Stimulated activated CD8-positive, alpha-beta memory T cell treated with anti-CD3 and anti-CD28 coated beads, Interleukin-7, amount 100 ng/mL, for 1 hour (primary cell): Measurements from ENCODE around the gene PHETA2.
"Not testable (repeated sequence)": the region's sequence is repeated elsewhere in the genome, so short reads cannot be mapped to it uniquely, and the experiment has no call there.

Experiments used
- DNase-seq, 2 donors: peaks; one replicate each; pipeline ENCODE4 v3.0.0-alpha.2; 2020; ENCODE audit warnings: low read depth in 2 of 2

PHETA2 gene

DNA sequence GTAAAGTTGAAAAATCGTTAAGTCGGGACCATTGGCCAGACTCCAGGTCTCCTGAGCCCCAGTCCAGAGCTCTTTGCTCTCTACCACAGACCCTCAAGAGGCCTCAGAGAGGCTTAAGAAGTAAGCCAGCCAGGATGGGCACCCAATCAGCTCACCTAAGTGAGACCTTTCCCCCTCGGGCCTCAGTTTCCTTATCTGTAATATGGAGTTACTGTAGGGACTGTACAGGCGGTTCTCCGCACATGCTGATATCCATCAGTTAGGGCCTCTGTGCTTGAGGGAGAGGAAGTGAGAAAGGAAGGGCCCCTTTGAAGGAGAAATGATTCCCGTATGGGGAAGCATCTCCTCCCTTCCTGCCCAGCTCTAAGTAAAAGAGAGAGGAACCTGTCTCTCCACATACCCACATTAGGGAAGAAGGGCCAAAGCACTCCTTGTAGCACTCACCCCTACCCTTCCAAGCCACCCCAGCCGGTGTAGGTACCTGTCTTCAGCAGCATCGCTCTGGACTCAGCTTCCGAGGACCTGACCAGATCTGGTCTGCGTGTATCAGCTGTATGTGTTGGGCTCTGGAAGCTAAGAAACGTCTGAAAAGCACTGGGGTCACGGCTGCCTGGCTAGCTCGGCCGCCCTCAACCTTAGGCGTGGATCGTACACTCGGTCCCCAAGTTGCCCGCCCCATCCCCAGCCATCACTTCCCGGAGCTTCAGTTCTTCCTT lies 4.1 kb upstream of the PHETA2 start:
- no peak for DNase-seq

DNA sequence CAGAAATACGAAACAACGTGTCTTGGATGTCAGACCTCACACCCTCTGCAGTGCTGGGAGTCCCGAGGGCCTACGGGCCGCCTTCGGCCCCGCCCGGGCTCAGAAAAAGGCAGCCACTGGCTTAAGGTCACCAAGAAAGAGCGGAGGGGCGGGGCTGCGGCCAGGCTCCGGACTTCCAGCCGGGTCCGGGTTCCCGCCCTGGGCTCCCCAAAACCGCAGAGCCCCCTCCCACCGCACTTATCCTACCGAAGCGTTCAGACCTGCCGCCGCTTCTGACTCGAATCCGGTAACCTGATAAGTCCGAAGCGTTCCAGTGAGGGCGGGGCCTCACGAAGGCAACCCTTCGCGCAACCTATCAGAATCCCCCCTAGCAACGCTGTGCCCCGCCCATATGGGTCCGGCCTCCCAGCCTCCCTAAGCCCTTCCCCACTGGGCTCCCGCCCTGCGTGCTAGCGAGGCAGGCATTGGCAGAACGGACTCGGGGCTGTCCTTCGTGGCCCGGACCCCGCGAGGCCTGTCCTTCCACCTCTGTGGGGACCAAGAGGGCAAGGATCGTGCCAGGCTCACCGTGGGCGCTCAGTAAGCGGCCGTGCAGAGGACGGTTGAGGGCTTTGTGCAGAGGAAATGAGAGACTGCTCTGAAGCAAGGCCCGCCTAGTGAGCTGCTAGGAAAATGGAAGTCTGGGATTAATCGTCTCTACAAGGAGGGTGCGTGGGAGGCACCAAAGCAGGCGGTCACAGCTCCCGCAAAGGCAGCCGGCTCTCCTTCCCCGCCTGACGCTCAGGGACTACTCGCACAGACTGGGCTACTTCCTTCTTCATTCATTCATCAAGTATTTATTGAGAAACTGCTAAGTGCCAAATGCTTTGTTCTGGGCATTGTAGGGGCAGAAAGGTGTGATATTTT lies 3.3 kb upstream of the PHETA2 start, which contains the start of gene NAGA:
TSS of gene NAGA (minus strand) at position 296 of the 906 bp plus-strand sequence. CDS start 515 bp downstream, outside the sequence.
- peak; percentile 69 to 80 for DNase-seq

DNA sequence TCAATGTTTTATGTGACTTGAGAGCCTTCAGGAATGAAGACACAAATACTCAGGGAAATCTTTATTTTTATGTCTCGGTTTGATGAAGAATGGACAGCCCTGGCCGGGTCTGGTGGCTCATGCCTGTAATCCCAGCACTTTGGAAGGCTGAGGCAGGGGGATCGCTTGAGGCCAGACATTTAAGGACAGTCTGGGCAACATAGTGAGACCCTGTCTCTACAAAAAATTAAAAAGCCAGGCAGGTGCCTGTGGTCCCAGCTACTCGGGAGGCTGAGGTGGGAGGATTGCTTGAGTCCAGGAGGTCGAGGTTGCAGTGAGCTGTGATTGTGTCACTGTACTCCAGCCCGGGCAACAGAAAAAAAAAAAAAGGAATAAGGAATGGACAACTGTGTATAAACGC lies 2.5 kb upstream of the PHETA2 start:
- not testable (repeated sequence) for DNase-seq

DNA sequence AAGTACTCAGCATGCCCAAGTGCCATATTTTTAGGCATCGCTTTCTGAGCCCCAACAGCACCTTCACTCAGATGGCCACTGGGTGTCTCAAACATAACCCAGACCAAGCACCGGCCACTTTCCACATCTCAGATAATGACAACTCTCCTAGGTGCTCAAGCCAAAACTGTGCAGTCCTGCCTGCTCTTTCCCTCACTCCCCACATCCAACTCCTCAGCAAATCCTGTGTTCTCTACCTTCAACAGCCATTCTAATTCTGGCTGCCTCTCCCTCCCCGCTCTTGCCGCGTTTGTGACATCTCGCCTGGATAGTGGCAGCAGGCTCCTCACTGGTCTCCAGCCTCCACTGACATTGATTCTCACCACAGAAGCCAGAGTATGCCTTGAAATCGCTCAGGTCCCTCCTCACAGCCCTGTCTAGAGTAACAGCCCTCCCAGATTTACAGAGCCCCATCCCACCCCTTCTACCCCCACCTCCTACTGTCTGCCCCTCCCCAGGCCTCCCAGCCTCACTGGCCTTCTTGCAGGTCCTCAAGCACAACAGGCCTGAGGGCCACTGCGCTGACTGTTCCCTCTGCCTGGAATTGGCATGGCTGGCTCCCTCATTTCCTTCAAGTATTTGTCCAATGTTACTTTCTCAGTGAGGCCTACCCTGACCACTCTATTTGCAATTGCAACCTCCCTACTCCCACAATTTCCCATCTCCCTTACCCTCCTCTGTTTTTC lies 1.3 kb upstream of the PHETA2 start:
- no peak for DNase-seq

DNA sequence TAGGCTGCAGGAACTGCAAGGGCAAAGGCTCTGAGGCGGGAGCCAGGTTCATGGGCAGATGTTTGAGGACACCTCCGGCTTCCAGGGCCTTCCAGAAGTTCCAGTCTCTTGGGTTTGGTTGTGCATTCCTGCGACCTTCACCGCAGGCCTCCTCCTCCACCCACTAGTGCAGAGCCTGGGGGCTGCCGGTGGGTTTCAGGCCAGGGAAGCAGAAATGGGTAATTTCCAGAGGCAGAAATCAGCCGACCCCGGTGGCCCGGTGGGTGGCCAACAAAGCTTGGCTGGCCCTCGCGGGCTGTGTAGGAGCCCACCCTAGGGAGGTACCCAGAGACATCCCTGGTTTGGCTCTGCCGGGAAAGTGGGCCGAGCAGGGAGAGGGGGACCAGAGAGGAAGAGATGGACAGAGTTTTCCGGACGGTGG lies 417 bp upstream of the PHETA2 start:
- no peak for DNase-seq

DNA sequence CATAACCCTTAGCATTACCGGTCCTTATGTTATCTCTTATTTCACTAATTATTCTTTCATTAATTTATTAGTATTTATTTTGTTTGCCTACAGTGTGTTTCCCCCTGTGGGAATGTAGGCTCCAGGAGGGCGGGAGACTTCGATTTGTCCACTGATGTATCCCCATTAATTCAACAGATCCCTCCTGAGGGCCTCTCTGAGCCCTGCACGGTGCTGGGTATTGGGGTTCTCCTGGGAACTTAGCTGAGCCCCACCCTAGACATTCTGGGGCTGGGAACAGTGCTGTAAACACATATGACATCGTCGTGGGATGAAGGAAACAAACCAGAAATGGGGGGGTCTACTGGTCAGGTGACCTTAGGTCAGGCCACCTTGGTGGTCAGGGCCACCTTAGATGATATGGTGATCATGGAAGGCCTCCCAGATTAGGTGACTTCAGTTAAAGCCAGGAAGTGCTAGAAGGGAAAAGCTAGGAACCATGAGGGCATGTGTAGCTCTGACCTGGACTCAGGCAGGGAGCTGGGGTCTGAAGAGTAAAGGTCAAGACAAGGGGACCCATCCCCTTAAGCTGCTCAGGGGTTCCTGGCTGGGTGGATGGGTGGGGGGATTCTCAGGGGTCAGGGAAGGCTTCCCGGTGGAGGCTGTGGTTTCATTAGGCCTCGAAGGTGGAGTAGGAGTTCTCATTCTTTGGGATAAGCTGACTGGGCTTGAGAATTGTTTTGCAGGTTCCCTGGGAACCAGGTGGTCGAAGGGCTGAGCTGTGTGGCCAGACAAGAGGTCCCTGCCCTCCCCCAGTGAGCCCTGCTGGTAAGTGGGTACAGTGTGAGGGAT lies 1.0 kb downstream of the PHETA2 start:
- no peak for DNase-seq

DNA sequence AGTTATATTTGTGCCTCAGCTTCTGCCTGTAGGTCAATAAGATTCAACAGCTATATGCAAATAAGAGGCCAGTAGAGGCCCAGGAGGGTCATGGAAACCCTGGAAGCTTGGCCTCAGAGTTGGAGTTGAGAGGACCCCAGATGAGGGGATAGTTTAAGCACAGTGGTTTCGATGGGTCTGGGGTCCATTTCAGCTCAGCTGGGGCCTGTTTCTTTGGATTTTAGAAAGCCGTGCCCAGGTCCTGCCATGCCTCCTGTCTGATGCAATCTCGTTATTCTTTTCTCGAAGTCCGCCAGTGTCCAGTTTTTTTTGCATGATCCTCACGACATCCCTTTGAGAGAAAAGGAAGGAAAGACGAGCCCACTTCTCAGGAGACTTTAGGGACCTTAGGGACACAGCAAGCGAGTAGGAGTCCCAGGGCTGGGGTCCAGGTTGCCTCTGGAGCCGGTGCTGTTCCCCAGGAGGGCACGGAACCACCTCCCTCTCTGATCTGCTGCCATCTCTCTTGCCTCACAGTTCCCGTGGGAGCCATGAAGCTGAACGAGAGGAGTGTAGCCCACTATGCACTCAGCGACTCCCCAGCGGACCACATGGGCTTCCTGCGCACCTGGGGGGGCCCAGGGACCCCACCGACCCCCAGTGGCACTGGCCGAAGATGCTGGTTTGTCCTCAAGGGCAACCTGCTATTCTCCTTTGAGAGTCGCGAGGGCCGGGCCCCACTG lies 2.9 kb downstream of the PHETA2 start:
- no peak for DNase-seq

DNA sequence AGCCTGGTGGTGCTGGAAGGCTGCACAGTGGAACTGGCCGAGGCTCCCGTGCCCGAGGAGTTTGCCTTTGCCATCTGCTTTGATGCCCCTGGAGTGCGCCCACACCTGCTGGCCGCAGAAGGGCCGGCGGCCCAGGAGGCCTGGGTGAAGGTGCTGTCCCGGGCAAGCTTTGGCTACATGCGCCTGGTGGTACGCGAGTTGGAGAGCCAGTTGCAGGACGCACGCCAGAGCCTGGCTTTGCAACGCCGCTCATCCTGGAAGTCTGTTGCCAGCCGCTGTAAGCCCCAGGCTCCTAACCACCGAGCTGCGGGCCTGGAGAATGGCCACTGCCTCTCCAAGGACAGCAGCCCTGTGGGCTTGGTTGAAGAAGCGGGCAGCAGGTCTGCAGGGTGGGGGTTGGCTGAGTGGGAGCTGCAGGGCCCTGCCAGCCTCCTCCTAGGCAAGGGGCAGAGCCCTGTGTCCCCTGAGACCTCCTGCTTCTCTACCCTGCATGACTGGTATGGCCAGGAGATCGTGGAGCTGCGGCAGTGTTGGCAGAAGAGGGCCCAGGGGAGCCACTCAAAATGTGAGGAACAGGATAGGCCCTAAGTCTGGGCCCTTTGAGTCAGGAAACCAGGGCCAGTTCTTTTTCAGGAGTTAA lies 3.6 kb downstream of the PHETA2 start:
- no peak for DNase-seq

DNA sequence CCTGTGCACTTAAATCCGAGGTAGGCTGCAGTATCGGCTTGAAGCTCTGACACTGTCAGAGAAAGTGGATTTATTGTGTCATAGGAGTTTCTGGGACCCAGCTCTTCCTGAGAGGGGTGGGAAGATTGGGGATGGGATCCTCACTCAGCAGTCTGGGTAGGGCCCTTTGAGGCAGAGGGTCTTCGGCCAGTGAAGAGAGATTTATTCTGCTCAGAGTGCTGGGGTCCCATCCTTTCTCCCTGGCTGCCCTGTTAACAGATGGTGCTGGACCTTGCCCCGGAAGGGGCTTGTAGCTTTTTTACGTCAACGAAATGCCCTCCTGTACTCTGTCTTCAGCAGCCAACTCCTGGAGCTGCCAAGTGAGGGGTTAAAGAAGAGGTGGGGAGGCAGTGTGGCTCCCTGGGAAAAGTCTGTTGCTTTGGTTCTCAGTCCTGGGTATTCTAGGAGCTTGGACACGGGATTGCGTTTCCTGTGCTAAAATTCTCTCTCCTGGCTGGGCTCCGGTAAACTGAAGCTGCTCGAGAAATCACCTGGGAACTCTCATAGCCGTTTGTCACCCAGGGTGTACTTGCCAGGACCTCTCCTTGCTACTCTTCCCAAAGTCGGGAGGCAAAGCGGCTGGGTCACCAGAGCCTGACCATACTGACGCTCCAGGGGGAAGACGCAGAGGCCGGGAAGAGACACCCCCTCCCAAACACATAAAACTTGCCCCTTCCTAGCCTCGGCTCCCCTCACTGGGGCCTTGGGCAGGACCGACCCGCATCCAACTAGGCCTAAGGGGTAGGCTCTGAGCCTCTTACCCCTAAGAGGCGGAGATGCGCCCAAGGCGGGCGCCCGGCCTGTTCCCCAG lies 4.6 kb downstream of the PHETA2 start:
- DNase-seq: no peak

DNA sequence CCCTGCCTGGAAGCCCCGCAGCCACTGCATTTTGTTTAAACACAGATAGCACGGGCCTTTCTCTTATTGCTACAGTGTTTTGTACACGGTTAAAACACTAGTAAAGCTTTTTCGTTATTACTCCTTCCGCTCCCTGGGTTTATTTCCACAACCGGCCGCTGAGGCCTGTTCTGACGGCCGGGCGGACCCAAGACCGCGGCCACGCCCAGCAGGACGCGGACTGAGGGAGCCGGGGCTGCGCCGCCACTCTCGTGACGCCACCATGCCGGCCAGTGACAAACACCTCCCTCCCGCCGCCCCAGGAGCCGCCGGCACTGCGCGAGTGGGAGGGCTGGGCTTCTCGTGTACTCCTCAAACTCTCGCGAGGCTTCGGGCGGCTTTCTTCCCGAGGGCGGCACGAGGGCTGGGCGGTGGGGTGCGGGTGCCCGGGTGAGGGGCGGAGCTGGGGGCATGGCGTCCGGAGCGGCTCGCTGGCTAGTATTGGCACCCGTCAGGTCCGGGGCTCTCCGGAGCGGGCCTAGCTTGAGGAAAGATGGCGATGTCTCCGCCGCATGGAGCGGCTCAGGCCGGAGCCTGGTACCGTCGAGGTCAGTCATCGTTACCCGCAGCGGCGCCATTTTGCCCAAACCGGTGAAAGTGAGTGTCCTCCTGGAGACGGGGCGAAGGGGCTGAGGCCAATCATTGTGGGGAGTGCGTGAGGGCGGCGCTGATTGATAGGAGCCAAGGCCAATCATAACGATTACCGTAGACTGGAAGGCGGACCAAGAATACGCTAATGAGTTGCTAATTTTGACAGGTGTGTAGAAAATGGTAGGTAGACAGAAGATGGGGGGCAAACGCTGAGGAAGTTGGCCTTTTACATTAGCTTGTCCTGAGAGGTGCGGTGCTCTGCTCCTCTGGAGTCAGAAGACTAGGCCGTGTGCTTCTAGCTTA lies 5.5 kb downstream of the PHETA2 start, which contains the start of gene SMDT1:
TSS of gene SMDT1 (plus strand) at position 382 of the 933 bp plus-strand sequence. CDS start at position 451, 69 bp downstream.
- peak; percentile 95 to 96 for DNase-seq

DNA sequence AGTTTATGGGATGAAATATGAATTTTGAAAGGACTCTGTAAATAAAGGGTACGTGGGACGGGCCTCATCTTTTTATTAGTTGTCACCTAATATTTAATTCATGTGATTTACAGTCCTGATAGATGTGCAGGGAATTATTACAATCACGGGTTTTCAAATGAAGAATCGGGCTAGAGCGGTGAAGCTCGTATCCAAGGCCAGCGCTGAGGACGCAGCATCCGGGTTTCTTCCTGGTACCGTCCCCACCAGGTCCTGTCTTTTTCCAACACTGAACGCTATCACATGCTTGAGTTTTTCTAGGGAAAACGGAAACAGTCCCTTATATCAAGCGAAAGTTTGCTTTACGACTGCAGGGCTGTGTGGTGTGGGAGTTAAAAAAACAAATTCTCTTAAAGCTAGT lies 6.2 kb downstream of the PHETA2 start:
- no peak for DNase-seq

DNA sequence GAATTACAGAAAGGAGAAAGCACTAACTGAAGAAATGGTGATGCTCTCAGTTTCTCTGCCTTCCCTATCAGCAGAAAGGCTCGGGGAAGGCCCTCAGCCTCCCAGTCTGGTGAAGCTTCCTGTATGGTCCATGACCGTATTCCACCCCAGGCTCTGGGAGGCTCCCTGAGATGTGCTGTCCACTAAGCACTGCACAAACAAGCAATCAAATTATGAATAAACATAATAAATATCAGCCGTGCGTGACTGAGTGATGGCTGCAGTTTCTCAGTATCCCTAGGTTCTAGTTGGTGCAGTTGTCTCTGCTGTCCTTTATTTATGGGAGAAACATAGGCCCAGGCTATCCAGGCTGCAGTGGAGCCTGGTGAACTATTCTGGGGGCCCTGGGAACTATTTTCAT lies 9.1 kb downstream of the PHETA2 start:
- DNase-seq: no peak

DNA sequence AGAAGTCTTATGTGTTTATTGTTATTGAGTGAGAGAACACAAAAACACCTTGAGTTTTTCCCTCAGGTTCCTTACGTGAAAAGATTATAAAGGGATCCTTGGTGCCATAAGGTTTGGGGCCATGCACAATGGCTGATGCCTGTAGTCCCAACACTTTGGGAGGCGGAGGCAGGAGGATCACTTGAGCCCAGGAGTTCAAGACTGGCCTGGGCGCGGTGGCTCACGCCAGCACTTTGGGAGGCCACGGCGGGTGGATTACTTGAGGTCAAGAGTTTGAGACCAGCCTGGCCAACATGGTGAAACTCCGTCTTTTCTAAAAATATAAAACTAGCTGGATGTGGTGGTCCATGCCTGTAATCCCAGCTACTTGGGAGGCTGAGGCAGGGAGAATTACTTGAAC lies 10.8 kb downstream of the PHETA2 start:
- no peak for DNase-seq

DNA sequence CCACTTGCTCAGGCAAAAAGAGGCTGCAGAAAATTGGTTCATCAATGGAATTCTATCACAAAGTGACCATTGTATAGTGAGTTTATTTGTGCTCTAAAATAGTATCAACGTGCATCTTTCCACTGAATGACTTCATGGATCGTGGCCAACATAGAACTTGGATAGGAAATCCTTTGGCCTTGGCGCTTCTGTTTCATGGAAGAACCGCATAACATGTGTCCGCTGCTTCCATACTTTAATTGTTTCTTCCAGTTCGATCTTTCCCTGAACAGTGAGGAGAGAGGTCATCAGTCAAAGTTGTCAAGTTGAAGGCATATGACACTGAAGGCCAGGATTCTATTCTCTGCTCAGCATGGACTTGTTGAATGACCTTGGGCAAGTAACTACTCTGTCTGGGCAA lies 12.0 kb downstream of the PHETA2 start:
- DNase-seq: no peak

DNA sequence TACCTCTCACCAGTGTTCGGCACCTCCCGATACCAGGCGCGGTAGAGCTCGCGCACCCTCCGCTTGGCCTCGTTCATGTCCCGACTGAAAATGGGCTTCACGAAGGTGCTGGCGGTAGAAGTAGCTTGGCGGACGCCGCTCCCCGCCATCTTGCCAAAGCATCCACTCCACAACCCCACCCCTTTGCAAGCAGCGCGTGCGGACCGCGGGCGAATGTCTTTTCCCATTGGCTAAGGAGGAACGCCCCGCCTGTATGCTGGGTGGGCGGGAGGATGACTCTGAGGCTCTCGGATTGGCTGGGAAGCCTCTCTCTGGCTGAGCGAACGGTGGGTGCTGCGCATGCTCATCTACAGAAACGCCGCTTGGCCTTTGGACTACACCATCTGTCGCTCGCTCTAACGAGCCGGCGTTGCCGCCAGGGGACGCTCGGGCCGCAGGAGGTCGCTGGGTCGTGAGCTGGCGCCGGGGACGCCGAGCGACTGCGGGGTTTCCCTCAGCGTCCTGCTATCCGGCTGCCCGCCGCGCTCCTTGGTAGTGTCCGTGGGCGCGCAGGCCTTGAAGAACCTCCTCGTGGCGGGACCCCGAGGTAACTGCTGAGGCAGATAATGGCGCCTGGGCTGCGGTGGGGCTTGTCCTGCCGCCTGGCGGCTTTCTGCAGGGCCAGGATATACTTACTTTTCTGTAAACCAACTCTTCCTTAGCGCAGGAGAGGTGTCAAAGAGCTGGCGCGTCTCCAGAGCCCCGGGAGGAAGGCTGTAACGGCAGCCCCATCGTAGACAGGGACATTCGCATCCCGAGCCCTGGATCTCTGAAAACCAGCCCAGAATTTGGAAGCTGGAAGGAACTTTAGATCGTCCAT lies 16.8 kb downstream of the PHETA2 start, which contains the start of gene NDUFA6:
TSS of gene NDUFA6 (minus strand) at position 177 of the 859 bp plus-strand sequence. CDS start at position 149, 28 bp downstream.
- DNase-seq: peak; percentile 93

DNA sequence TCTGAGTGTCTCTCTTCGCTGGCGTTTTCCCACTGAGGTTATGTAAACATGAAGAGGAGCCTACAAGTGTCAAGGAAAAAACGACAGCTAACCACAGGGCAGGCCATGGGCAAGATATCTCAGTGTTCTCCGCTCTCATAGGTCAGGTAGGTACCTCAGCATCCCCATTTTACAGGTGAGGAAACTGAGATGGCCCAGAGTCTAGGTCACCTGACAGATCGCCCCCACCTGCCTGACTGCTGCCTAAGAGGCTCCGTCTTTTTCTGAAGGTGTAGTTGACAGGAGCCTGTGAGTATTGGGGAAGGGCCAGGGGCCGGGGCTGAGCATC lies 17.4 kb downstream of the PHETA2 start:
- DNase-seq: no peak

DNA sequence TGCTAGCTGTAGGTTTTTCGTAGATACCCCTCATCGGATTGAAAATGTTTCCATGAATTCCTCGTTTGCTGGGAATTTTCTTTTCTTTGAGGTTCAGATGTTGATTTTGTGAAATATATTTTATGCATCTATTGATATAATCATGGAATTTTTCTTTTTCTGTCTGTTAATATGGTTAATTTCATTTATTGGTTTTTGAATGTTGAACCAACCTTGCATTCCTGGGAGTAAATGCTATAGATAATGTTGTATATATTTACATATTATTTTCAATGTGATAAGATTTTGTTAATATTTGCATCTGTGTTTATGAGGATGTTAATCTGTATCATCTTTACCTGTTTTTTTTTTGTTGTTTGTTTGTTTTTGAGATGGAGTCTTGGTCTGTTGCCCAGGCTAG lies 27.2 kb downstream of the PHETA2 start:
- DNase-seq: no peak
